Activated T-cell treated with anti-CD3 and anti-CD28 coated beads, Interleukin-2, amount 50 U/mL, for 72 hours (primary cell): ENCODE measurements around the gene PCK1. TPM values are rescaled to one million over a fixed set of nuclear protein-coding genes. Genes with fewer than 3 reads are reported as not detected.

ENCODE experiments used
- ATAC-seq, 2 donors: fragments of 150-1000 bp; cut with Tn5 transposase; replicated peaks in 1 of 2; 2 replicates each; pipeline ENCODE4 v1.10.0; 2021; ENCODE audit warnings: moderate library complexity in 2 of 2, mild to moderate bottlenecking in 1 of 2
- DNase-seq, 2 donors: peaks; one replicate each; pipeline ENCODE4 v3.0.0; 2021 to 2022; ENCODE audit warnings: mixed read lengths in 1 of 2
- H3K27ac Mint-ChIP-seq: one replicate; pipeline ENCODE4 v1.8.0; 2022; ENCODE audit warnings: mild to moderate bottlenecking, moderate library complexity, mixed read lengths
- H3K27me3 Mint-ChIP-seq: one replicate; pipeline ENCODE4 v1.8.0; 2022; ENCODE audit warnings: low read depth, mixed read lengths
- H3K36me3 Mint-ChIP-seq, 2 donors: one replicate each; pipeline ENCODE4 v1.8.0; 2022; ENCODE audit warnings: mixed read lengths in 2 of 2, mild to moderate bottlenecking in 1 of 2; ENCODE audit not compliant: insufficient read depth in 2 of 2
- H3K4me1 Mint-ChIP-seq: one replicate; pipeline ENCODE4 v1.8.0; 2022; ENCODE audit warnings: low read depth, mixed read lengths
- H3K4me3 Mint-ChIP-seq, 2 donors: one replicate each; pipeline ENCODE4 v1.8.0; 2022; ENCODE audit warnings: mild to moderate bottlenecking in 2 of 2, mixed read lengths in 2 of 2, moderate library complexity in 2 of 2
- H3K9me3 Mint-ChIP-seq, 2 donors: one replicate each; pipeline ENCODE4 v1.8.0; 2022; ENCODE audit warnings: mixed read lengths in 2 of 2
- total RNA-seq, 2 donors: library from RNA; stranded (reverse); gene quantifications; one replicate each; pipeline ENCODE4 v1.2.3, GENCODE V29; 2022

The PCK1 gene
- total RNA-seq, 2 donors from 2014 or later, result not detected

GRCh38 chr20:57586370-57586793 lies 25.5 kb downstream of the PCK1 start:
- Mint-ChIP-seq H3K36me3 (no peaks in the 10 kb centered on the region), H3K4me3 (no peak overlapping the region), H3K4me1 (no peaks in the 10 kb centered on the region), H3K27ac (no peak overlapping the region), H3K9me3 (no peaks in the 10 kb centered on the region), H3K27me3 (peaks cover 41% of the 10 kb centered on the region)
- ATAC-seq, result no peak
- no peak for DNase-seq

DNA sequence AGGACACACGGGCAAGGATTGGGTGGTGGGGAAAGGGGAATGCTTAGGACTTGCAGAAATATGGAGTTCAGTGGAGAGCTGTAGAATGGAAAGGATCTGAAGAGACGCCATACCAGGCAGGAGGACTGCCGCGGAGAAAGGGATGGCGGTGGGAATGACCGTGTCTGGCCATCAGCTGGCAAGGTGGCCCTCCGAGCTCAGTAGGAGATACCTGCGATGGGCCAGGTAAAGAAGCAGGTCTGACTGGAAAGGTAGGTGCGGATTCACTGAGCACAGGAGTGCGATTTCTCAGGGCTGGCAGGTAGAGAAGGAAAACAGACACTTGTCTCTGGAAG lies 26.0 kb downstream of the PCK1 start:
- H3K4me1 Mint-ChIP-seq, result no peaks in the 10 kb centered on the region
- DNase-seq (no peak), ATAC-seq (no peak)
- H3K4me3 Mint-ChIP-seq, result no peak overlapping the region
- no peaks in the 10 kb centered on the region for H3K36me3 Mint-ChIP-seq
- no peak overlapping the region for H3K27ac Mint-ChIP-seq
- H3K9me3 Mint-ChIP-seq, result no peaks in the 10 kb centered on the region
- peaks cover 36% of the 10 kb centered on the region for H3K27me3 Mint-ChIP-seq

DNA sequence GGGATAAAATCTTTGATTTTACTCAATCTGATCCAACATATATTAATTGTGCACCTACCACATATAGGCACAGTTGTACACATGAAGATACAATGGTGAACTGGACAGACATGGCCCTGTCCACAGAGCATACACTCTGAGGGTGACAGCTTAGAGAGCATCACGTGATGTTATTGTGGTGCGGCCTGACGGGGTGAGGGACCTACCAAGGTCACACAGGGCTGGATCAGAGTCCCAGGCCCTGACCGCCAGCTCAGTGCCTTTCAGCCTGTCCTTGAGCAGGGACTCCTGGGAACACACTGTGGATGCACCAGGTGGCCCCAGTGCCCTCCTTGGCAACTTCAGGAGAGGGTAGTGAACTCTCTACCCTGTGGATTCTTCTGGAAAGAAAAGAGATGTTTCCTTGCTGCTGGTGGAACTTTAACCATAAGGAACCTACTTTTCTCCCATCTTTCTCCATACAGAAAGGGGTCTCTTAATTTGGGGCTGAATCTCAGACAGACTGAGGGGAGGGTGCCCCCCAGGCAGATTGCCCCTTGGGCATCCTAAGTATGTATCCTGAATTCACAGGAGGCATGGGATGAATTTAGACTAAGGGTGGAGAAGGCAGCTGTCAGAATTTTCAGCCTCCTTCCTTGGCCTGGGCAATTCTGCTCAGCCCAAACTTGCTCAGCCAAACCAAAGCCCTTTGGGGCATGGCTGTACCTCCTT lies 26.5 kb downstream of the PCK1 start:
- no peak for ATAC-seq

DNA sequence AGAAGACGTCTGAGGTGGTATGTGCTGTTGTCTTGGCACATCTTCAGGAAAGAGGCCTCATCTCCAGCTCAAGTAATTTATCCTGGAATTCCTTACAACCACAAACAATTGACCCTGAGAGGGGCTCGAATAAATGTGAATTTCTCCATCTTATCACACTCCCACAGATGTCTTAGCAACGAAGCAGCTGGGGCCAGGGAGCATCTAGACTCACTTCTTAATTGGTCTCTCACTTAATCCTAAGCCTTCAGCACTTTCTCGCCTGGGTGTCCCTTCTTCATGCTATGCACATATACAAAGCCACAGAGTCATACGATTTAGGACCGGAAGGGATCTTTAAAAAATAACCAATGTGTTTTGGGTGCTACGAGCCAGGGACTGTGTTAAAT lies 27.1 kb downstream of the PCK1 start:
- H3K9me3 Mint-ChIP-seq, result no peaks in the 10 kb centered on the region
- H3K27ac Mint-ChIP-seq, result no peak overlapping the region
- no peaks in the 10 kb centered on the region for H3K4me1 Mint-ChIP-seq
- H3K36me3 Mint-ChIP-seq, result no peaks in the 10 kb centered on the region
- no peak overlapping the region for H3K4me3 Mint-ChIP-seq
- DNase-seq (no peak), ATAC-seq (no peak)
- peaks cover 26% of the 10 kb centered on the region for H3K27me3 Mint-ChIP-seq

More for the DNA sequence above, 26.5 kb downstream of the PCK1 start:
- H3K9me3 Mint-ChIP-seq, result no peaks in the 10 kb centered on the region
- no peak for DNase-seq
- no peaks in the 10 kb centered on the region for H3K36me3 Mint-ChIP-seq
- H3K4me1 Mint-ChIP-seq, result no peaks in the 10 kb centered on the region
- no peak overlapping the region for H3K27ac Mint-ChIP-seq
- no peak overlapping the region for H3K4me3 Mint-ChIP-seq
- H3K27me3 Mint-ChIP-seq, result peaks cover 31% of the 10 kb centered on the region

DNA sequence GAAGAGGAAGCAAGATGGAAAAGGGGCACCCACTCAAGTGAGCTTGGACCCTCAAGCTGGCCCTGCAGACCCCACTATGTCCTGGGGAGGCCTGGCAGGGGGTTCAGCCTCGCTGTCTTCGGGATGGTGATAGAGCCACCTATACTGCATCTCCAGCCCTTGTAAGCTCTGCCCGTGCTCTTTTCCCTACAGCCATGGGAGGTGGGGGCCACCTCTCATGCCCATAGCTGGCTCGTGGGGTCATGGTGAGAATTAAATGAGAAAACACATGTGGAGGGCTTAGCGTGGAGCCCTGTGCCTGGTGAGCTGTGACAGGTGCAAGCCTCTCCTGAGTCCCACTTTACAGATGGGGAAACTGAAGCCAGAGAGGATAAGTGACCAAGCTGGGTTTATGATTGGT lies 27.7 kb downstream of the PCK1 start:
- DNase-seq, result no peak
- no peaks in the 10 kb centered on the region for H3K9me3 Mint-ChIP-seq
- peaks cover 4% of the 10 kb centered on the region for H3K4me1 Mint-ChIP-seq
- peaks cover 25% of the 10 kb centered on the region for H3K27me3 Mint-ChIP-seq
- no peak overlapping the region for H3K27ac Mint-ChIP-seq
- no peaks in the 10 kb centered on the region for H3K36me3 Mint-ChIP-seq
- H3K4me3 Mint-ChIP-seq, result no peak overlapping the region
- ATAC-seq, result no peak

GRCh38 chr20:57589123-57589727 lies 28.3 kb downstream of the PCK1 start:
- Mint-ChIP-seq H3K4me1 (peaks cover 7% of the 10 kb centered on the region), H3K27me3 (peaks cover 25% of the 10 kb centered on the region)
- ATAC-seq, result no peak

DNA sequence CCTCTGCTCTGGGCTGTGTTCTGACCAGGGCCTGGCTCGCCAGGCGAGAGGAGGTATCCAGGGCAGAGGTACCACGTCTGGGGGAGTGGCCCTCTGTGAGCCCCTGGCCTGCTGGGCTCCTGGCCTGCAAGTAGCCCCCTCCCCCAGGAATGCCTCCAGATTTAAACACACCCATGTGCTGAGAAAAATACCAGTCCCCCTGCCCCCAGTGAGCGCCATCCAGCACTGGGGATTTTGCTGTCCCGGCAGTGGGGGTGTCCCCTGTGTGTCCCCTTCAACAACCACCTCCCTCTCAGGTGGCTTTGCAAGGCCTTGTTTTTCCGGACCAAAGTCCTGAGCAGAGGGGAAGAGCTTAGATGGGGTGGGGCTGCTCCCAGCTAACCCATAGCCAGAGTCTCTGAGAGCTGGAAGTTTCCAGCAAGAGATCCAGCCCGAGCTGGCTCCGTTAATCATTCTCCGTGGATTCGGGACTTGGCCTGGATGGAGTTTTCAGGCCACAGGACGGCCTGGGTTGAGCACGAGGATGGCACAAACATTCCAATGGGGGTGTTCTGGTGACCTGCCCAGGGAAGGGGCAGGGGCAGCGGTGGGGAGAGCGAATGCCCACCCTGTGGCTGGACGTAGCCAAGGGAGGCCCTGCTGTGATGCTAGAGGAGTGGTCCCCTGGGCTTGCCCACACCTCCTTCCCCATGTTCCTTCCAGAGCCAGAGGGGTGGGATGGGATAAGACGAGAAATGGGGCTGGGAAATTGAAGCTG lies 29.0 kb downstream of the PCK1 start:
- peaks cover 18% of the 10 kb centered on the region for H3K27me3 Mint-ChIP-seq
- no peak overlapping the region for H3K4me3 Mint-ChIP-seq
- H3K9me3 Mint-ChIP-seq, result no peaks in the 10 kb centered on the region
- no peaks in the 10 kb centered on the region for H3K36me3 Mint-ChIP-seq
- peaks cover 7% of the 10 kb centered on the region for H3K4me1 Mint-ChIP-seq
- H3K27ac Mint-ChIP-seq, result no peak overlapping the region
- DNase-seq (no peak), ATAC-seq (no peak)

More at GRCh38 chr20:57589123-57589727, 28.3 kb downstream of the PCK1 start:
- H3K4me3 Mint-ChIP-seq, result no peak overlapping the region
- no peaks in the 10 kb centered on the region for H3K36me3 Mint-ChIP-seq
- no peak for DNase-seq
- H3K27ac Mint-ChIP-seq, result no peak overlapping the region
- H3K9me3 Mint-ChIP-seq, result no peaks in the 10 kb centered on the region

DNA sequence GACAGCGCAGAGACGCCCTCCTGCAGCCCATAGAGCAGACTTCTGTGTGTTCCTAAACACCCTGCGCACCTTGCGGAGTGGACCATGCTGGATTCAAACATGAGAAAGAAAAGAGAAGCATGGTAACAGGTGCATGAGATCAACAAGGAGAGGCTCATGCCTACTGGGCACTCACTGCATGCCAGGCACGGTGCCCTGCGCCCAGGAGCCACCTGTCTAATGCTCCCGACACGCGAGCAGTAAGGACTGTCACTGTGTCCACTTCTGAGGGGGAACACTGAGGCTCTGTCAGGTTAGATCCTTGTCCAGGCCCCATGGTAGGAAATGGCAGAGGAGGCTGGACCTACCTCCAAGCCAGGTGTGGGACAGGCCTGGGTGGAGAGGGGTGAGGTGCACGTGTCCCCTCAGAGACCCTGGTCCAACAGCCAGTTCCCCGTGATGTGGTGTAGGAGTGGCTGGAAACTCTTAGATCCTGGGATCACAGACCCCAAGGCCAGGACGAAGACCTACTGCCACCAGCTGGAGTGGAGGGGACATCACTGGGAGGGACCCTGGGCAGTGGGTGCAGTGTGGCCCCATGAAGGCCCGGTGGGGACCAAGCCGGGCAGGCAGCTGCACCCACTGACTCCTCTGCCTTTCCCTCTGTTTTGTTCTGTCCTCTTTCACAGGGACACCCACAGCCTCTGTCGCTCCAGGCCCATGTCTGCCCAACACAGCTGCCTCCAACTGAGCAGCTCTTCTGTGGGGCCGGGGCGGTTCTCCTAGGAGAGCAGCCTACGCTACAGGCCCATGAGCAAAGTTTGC lies 29.8 kb downstream of the PCK1 start:
- Mint-ChIP-seq H3K27me3 (peaks cover 10% of the 10 kb centered on the region), H3K27ac (no peak overlapping the region), H3K36me3 (no peaks in the 10 kb centered on the region), H3K4me1 (peaks cover 7% of the 10 kb centered on the region), H3K9me3 (no peaks in the 10 kb centered on the region), H3K4me3 (no peak overlapping the region)
- ATAC-seq (no peak), DNase-seq (no peak)

DNA sequence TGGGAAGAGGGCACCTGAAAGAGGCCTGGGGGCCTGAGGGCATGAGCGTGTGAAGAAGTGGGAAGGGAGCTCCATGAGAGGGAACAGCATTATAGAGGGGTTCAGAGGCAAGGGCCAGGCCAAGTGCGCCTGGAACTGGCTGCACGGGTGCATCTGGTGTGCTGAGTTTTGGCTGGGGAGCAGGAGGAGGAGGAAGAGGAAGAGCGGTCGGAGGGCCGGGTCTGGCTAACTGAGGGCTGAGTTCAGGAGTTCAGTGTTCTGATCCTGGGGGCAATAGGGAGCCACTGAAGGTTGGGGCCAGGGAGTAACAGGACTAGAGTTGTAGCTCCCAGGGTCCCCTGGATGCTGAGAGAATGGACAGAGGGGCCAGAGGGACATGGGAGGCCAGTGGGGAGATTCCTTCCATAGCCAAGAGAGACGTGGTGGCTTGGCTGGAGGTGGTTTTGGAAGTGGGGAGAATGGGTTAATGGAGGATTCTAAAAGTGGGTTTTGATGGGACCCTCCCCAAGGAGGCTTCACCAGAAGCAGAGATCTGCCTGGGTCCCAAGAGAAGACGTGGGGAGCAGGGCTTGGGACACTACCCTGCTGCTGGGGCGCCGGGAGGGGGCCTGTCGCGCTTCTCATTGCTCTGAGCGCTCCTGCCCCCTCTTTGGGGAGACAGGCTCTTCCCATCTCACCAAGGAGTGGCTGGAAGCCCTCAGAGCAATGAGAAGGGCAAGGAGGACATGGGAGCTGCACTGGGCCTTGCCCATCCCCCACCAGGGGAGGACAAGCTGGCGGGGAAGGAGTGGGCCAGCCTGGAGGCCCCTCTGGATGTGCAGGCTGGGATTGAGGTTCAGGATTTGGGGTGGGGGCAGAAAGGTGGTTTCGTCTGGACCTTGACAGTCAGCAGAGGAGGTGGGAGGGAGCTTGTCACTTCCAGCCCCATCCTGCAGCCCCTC lies 30.6 kb downstream of the PCK1 start:
- H3K4me1 Mint-ChIP-seq, result peaks cover 7% of the 10 kb centered on the region
- peaks cover 7% of the 10 kb centered on the region for H3K27me3 Mint-ChIP-seq
- H3K27ac Mint-ChIP-seq, result no peak overlapping the region
- H3K36me3 Mint-ChIP-seq, result no peaks in the 10 kb centered on the region
- no peak for ATAC-seq
- DNase-seq, result no peak
- H3K4me3 Mint-ChIP-seq, result no peak overlapping the region
- no peaks in the 10 kb centered on the region for H3K9me3 Mint-ChIP-seq

DNA sequence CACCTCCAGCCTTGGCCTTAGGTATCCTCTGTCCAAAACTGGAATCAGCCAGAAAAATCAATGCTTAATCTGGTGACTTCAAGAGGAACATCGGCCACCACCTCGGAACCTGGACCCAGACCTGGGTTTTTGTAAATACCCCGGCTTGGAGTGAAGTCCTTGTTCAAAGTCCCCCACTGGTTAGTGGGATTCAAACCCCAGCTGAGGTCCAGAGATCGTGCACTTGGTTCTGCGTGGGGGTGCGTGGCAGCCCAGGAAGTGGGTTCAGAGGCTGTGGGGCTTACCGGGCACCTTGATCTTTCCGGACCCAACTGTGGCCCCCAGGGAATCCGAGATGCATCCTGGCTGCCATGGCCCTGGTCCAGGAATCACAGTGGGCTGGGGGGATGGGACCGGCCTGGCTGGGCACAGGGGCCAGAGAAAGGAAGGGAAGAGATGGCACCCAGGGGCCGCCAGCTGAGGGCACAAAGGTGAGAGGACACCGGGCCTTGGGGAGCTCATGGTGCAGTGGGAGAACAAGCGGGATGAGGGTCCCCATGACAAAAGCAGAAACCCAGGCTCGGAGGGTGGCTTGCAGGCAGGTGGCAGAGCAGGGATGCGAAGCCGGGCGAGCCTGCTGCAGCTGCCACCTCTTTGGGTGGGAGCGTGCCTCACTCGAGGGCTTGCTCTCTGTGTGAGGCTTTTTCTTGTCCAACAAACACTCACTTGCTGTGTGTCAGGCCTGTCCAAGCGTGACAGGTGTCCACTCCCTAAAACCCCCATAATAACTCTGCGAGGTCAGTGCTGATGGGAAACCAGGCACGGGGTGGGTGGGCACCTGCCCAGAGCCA lies 31.6 kb downstream of the PCK1 start:
- Mint-ChIP-seq H3K4me1 (peaks cover 7% of the 10 kb centered on the region), H3K36me3 (no peaks in the 10 kb centered on the region), H3K4me3 (no peak overlapping the region), H3K27ac (no peak overlapping the region), H3K27me3 (peaks cover 8% of the 10 kb centered on the region), H3K9me3 (no peaks in the 10 kb centered on the region)
- DNase-seq, result no peak
- no peak for ATAC-seq

GRCh38 chr20:57593134-57593886 lies 32.4 kb downstream of the PCK1 start:
- DNase-seq (no peak), ATAC-seq (no peak)
- peaks cover 7% of the 10 kb centered on the region for H3K4me1 Mint-ChIP-seq
- no peak overlapping the region for H3K4me3 Mint-ChIP-seq
- no peak overlapping the region for H3K27ac Mint-ChIP-seq
- H3K36me3 Mint-ChIP-seq, result no peaks in the 10 kb centered on the region
- peaks cover 12% of the 10 kb centered on the region for H3K27me3 Mint-ChIP-seq
- no peaks in the 10 kb centered on the region for H3K9me3 Mint-ChIP-seq
